ENCODE results near the gene PDE6A. TPM values are rescaled to one million over a fixed set of nuclear protein-coding genes. Genes with fewer than 3 reads are reported as not detected.

PDE6A gene
- total and polyA plus RNA-seq, 9 of the 15 experiments (the other 6 are each of a cell fraction or from before 2014, with no cell fraction given), result 0.01 to 0.04 (median 0.01) TPM; not detected in 6

- Histone ChIP-seq H3K36me3 (ENCODE audit: control insufficient read depth, insufficient read depth, low read length) (no peaks in the 10 kb centered on the region), H3K4me2 (ENCODE audit: insufficient read depth, low read length) (no peak overlapping the region), H3K4me1 (replicated peaks in 1 of 2; ENCODE audit: control insufficient read depth in 2 of 2, insufficient read depth in 2 of 2, low read length in 2 of 2) (peaks cover 0 to 3% of the 10 kb centered on the region in 2 experiments; a peak in 1 of 5 replicates), H3K9me1 (ENCODE audit: control insufficient read depth, insufficient read depth, low read length) (no peaks in the 10 kb centered on the region), H3K4me3 (no peak overlapping the region), H3K79me2 (ENCODE audit: control insufficient read depth, insufficient read depth, low read length) (no peaks in the 10 kb centered on the region), H3K9ac (ENCODE audit: insufficient read depth in 1 of 2, low read depth in 2 of 2, low read length in 2 of 2) (no peak overlapping the region), H3K9me3 (replicated peaks; ENCODE audit: control insufficient read depth, insufficient read depth, low read depth, low read length) (no peaks in the 10 kb centered on the region), H3K27me3 (ENCODE audit: control insufficient read depth in 2 of 2, insufficient read depth in 2 of 2, low read length in 2 of 2) (peaks cover 0 to 4% of the 10 kb centered on the region in 2 experiments; a peak in 1 of 5 replicates), H4K20me1 (replicated peaks; ENCODE audit: control insufficient read depth, insufficient read depth, low read length) (no peaks in the 10 kb centered on the region), H2AFZ (ENCODE audit: low read depth, low read length) (no peak overlapping the region), H3K27ac (ENCODE audit: extremely low read depth, low read depth, low read length) (no peak overlapping the region)
- 0% methylated on average over 1 of the region's 1 CpG for WGBS (ENCODE audit: insufficient coverage, low coverage, missing lambda C conversion rate)
- ChIA-PET POLR2A (interaction anchor here (1.7 to 2.1 kb wide), 2 partner anchors 10 to 12 kb away, joined by 7 to 8 read pairs; no protein-coding TSS in a partner anchor), CTCF (ENCODE audit: low intra/inter-chr PET ratio) (no interaction called here)
- no peak for DNase-seq (ENCODE audit: extremely low read depth in 1 of 4, low spot score in 3 of 4)
- in situ Hi-C loops (cut with MboI), result no loop called here
- BruUV-seq (replicated peaks), result no TSS peak
- peak; percentile 6 for FAIRE-seq
- no peak for ATAC-seq
- intact Hi-C loops (cut with micrococcal nuclease), result no loop called here
- TF ChIP-seq KHSRP (IDR thresholded peaks at IDR 0.05), result no peak
- TF ChIP-seq ZNF197 (CRISPR knock-in tag; IDR thresholded peaks at IDR 0.05; ENCODE audit: low read depth), result no peak
- TF ChIP-seq MCM2 (IDR thresholded peaks at IDR 0.05; ENCODE audit: low read depth), result no peak
- no peak for TF ChIP-seq NBN (IDR thresholded peaks at IDR 0.05; ENCODE audit: low read depth)
- TF ChIP-seq ZNF140 (CRISPR knock-in tag; IDR thresholded peaks at IDR 0.05), result no peak
- TF ChIP-seq FOXP4 (CRISPR knock-in tag; IDR thresholded peaks at IDR 0.05; ENCODE audit: borderline replicate concordance), result no peak
- TF ChIP-seq ATF1 (CRISPR knock-in tag; IDR thresholded peaks at IDR 0.05), result no peak
- TF ChIP-seq ATF1 (tag; IDR thresholded peaks at IDR 0.05), result no peak
Measured at GRCh38 chr5:149873896-149874295, 70.7 kb downstream of the PDE6A start.
